ENCODE measurements around the gene PFDN1.

Gene PFDN1

GRCh38 chr5:140328036-140328764, 25.3 kb upstream of the PFDN1 start:
- DNase-seq: no peak

GRCh38 chr5:140327589-140327988, 24.7 kb upstream of the PFDN1 start:
- DNase-seq: no peak

- no peak for DNase-seq
Measured at GRCh38 chr5:140325486-140325885, 22.6 kb upstream of the PFDN1 start.

DNA sequence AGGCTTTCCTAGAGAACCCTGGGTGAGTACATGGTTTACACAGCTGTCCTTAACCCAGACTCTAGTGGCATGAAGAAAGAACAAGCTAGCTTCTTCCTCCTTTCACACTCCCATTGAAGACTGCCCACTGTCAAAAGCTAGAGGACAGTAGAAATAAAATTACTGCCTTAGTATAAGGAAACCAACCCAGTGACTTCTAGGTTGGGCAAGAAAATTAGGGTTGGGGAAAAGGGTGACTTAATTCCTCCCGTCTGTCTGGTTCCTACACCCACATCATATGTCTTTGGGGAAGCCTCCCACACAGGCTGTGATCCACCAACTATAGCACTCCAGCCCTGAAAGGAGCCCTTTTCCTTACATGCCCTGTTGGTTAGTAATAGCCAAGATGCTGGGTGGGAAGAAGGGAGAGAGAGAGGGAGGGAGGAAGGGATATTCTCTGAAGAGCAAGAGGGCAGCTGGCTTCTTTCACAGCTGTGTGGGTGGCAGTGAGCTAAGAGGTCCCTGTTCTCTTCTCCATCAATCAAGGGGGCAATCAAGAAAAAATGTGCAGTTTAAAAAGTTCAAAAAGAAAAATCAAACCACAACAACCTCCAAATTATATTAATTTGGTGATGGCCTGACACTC, 21.8 kb upstream of the PFDN1 start:
- no peak for DNase-seq

GRCh38 chr5:140324041-140324600, 21.2 kb upstream of the PFDN1 start:
- no peak for DNase-seq

DNA sequence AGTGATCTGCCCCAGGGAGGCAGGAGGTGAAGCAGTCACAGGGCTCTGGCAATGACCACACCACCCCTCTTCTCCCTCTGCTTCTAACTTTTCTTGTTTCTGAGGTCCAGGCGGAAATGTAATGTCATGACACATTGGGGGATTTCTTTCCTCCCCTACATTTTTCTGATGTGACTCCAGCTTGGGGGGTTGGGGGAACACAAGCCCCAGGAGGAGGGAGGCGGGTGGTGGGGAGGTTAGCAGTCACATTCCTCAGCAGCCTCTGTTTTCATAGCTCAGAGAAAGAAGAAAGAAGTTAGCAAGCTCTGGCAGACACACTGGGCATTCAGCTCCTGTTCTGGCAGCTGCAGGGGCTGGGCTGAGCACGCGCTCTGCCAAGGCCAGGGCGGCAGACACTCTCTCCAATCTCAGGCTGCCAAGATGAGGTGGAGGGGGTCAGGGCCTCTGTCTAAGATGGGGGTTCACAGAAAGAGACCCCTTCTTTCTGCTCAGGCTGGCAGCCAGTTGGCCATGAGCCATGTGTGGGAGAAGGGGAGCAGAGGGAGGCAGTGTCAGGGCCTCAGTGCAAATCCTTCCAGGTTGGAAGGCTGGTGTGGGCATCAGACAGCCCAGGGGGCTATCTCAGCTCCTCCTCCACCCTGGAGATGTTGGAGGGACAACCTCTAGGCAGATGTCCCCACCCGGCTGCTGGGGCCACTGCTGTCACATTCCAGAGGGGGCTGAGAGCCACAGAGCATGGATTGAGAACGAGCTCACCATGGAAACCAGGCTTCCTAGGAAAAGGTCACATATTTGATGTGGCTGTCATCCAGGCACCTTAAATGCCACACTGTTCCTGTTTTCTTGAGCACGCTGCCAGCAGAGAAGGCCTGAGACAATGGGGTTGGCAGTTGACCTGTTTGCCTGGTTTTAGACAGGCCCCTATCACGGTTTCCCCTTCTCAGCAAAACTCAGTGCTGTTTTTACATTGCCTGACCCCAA, 20.1 kb upstream of the PFDN1 start:
- no peak for DNase-seq

- DNase-seq: no peak
Measured at GRCh38 chr5:140321796-140322195, 18.9 kb upstream of the PFDN1 start.

DNA sequence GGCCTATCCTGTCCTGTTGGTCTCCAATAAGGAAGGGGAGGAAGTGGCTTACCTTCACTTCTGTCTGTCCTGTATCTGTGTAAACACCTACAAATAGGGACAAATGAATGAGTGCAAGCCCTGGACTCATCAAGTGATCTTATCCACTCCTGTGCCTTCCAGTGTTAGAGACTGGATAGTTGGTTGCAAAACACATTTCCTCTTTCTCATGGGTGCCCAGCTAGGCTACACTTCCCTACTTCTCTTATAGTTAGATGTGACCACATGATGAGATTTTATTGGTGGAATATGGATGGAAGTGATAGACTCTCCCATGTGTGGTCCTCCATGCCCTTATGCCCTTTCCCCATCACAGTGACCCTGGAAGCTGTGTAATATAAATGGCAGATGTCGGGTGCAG, 16.9 kb upstream of the PFDN1 start:
- no peak for DNase-seq

DNA sequence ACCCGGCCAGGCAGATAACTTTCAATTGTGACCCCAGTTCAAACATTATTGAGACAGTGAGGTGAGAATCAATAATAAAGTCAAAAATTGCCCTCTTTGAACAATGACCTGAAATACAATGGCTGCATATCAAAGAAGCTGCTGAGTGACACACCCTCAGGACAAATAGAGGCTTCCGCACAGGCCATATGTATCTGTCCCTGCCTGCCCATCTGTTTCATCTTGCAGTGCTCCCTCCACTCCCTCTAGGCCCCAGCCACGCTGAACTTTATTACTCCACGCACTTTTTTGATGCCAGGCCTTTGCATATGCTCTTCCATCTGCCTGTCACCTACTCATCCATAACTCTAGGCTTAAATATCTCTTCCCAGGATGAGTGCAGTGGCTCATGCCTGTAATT, 15.9 kb upstream of the PFDN1 start:
- DNase-seq: no peak

DNA sequence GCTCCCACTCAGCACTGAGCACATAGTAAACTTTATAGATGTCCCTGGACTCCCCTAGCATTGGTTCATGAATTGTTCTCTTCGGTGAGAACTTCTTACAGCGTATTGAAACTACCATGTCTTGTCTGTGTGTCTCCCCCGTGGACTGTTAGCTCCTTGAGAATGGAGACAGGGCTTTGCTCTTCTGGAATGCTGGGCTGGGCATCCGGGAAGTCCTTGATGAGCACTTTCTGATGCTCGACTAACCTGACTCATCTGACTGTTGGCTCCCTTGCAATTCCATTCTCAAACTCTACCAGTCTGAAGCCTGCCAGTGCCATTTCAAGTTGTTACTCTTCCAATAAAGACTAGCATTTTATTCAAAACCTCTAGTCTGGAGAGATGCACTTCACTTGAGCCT, 15.0 kb upstream of the PFDN1 start:
- no peak for DNase-seq

DNA sequence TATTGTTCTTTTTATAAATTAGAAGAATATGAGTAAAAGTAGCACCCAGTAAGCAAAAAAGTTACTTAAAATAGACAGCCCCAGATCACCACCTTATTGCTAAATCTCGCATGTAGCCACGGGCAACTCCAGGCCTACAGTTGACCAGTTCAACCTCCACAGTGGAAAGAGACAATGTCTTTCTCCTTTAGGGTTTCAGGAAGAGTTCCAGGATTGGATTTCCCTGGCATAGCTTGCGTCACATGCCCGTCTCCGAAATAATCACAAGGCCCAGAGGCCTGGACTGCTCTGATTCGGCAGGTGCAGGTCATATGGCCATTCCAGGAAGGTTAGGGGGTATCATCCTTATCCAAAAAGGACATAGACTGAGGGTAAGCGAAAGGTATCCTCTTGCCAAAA, 9.9 kb upstream of the PFDN1 start:
- no peak for DNase-seq

- DNase-seq: no peak
Measured at GRCh38 chr5:140312067-140312790, 9.3 kb upstream of the PFDN1 start.

- DNase-seq: no peak
Measured at GRCh38 chr5:140311011-140311467, 8.1 kb upstream of the PFDN1 start.

- no peak for DNase-seq
Measured at GRCh38 chr5:140310434-140310833, 7.5 kb upstream of the PFDN1 start.

- DNase-seq: no peak
Measured at GRCh38 chr5:140309706-140310249, 6.9 kb upstream of the PFDN1 start.

GRCh38 chr5:140305471-140305870, 2.6 kb upstream of the PFDN1 start:
- DNase-seq: no peak

- no peak for DNase-seq
Measured at GRCh38 chr5:140303966-140304365, 1.1 kb upstream of the PFDN1 start.

GRCh38 chr5:140301136-140301535, 1.8 kb downstream of the PFDN1 start:
- no peak for DNase-seq

DNA sequence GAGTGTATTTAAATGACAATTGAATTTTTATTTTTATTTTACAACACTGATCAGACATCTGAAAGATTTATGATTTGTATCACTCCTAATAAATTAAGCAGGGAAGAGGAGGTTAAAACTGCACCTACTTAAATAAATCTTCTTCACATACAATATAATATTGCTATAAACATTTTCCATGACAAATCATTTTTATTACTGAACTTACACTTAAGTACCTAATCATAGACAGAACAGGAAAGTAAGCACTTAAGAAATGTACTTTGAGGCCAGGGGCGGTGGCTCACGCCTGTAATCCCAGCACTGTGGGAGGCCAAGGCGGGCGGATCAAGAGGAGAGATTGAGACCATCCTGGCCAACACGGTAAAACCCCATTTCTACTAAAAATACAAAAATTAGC, 3.8 kb downstream of the PFDN1 start:
- no peak for DNase-seq

DNA sequence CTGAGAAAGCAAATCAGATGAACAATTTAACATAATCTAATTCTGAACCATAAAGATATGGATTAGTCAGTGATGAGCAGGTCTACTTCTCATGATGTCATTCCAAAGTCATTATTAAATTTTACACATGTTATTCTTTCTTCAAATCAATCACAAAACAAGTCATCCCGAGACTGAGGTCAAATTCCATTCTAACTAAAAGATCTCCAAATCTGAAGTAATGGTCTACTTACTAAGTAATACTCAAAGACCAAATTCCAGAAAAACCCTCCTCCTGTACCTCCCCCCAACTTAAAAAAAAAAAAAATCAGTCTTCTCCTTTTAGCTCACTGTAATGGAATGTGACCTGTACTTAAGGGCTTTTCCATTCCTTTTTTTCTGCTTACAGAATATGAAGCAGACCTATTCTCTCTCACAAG, 4.7 kb downstream of the PFDN1 start:
- DNase-seq: no peak

DNA sequence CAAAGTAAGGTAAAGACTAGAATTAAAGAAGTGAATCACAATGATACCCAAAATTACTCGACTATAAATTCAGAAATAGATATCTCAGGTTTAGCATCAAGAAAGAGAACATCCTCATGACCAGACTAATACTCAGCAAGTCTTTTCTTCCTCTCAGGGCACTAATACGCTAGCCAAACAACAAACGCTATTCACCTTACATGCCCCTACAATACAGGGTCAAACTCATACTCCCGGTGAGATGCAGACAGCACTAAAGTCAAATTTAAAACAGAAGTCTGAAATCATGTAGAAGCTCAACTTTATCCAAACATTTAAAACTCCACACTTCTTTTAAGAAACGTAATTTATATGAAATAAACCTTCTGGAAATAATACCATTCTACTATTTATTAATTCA, 5.6 kb downstream of the PFDN1 start:
- DNase-seq: no peak

- no peak for DNase-seq
Measured at GRCh38 chr5:140296289-140296688, 6.6 kb downstream of the PFDN1 start.

Measured in DMS79 (cell line).